Cerebellar nuclear complex (tissue), 1 donor: ENCODE results near the gene QRFPR.
"Not testable (repeated sequence)": the region's sequence is repeated elsewhere in the genome, so short reads cannot be mapped to it uniquely, and the experiment has no call there.

ENCODE experiments used
- DNase-seq, 2 experiments: peaks; one replicate each; lab custom pipeline; 2025; lab: John Stamatoyannopoulos, UW

Gene QRFPR

DNA sequence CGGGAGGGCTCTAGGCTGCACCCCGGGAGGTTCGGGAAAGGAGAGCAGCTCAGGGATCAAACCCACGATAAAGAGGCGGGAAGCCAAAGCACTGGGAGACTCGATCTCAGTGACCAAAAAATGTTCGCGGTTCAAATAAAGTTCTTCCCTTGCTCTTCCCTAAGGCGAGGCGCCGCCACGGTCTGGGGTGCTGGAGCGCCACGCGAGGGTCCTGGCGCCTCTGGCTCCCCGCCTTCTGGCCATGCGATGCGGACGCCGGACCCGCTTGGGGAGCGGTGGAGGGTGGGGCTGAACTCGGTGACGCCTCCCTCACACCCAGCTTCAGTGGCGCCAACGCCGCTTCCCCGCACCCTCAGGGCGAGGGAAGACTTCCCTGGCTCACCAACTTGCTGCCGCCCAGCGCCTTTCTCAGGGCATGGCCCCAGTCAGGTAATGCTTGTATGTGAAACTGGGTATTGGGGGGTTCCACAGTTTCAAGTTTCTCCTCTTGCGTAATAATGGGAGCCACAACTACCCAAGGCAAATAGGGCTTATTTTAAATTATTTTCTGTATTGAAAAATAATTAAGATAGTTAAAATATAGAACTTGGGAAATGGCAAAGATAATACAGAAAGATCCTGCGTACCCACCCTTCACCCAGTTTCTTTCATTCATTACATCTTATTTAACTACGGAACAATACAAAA lies at the start of gene QRFPR:
QRFPR (minus strand) TSS at position 243 of the 687 bp plus-strand sequence. CDS start 371 bp downstream, outside the sequence.
- no peak for DNase-seq

DNA sequence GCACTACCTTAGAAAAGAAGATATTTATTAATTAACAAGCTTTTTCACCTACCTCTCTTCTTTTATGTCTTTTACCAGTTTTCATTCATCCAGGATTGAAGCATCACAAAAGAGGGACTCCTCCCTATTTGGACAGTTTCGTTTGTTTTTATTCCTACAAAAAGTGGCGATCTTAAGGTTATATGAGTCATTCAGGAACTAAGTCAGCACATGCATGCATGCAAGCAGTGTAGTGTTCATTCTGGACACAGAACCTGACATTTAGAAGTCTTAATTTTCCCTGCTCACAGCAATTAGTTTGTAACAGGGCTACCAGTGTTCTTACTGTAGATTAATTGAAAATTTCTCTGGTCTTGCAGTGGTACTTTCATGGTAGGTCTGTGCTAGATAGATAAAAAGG lies 47.9 kb upstream of the QRFPR start:
- no peak for DNase-seq

DNA sequence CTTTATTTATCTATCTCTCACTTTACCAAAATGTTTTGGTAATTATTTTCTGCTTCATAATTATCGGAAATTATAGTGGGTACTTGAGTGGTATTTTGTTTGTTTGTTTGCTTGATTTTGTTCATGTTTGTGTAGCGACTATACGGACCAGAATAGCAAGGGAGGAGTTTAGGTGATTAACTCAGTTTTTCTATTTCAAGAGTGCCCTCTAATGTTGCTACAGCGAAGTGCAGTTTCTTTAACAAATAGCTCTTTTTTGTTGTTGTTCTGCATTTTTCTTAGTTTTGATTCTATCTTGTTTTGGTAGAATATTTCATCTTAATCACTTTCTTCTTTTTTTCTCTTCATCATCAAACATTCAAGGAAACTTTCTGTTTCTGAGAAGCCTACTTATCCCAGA lies 40.8 kb upstream of the QRFPR start:
- no peak for DNase-seq

DNA sequence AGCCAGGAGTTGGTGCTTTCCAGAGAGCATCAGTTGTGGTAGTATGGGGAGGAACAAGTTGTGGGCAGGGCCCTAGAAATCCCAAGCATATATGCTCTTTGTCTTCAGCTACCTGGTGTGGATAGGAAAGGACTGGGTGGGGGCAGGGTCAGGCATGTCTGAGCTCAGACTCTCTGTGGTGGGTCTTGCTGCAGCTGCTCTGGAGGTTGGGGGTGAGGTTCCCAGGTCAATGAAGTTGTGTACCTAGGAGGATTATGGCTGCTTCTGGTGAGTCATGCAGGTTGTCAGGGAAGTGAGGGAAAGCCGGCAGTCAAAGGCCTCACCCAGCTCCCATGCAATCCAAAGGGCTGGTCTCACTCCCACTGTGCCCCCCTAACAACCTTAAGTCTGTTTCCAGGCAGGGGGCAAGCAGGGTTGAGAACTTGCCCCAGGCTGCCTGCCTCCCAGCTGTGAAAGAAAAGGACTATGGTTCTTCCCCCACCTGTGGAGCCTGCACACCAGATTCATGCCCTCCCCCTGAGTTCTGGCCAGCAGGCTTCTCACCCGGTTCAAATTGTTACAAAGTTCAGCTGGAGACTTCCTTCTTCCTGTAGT lies 30.4 kb upstream of the QRFPR start:
- no peak for DNase-seq

DNA sequence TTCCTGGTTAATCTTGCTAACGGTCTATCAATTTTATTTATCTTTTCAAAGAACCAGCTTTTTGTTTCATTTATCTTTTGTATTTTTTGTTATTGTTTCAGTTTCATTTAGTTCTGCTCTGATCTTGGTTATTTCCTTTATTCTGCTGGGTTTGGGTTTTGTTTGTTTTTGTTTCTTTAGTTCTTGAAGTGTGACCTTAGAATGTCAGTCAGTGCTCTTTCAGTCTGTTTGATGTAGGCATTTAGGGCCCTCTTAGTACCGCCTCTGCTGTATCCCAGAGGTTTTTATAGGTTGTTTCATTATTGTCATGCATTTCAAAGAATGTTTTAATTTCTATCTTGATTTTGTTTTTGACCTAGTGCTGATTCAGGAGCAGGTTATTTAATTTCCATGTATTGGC lies 27.7 kb upstream of the QRFPR start:
- not testable (repeated sequence) for DNase-seq

DNA sequence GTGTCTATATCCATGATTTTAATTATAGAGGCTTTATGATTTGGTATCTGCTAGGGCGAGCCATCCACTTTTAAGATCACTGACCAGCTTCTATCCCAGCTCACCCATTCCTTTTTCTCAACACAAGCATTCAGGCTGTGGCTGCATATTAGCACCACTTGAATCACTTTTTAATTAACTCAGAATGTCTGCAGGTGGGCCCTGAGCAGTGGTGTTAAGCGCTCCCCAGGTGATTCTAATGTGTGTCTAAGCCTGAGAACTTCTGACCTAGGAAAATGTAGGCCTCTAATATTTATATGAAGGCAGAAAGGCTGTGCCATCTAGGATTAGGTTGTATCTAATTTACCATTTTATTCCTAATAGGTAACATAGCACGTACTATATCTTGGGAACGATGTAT lies 19.8 kb upstream of the QRFPR start:
- DNase-seq = no peak

DNA sequence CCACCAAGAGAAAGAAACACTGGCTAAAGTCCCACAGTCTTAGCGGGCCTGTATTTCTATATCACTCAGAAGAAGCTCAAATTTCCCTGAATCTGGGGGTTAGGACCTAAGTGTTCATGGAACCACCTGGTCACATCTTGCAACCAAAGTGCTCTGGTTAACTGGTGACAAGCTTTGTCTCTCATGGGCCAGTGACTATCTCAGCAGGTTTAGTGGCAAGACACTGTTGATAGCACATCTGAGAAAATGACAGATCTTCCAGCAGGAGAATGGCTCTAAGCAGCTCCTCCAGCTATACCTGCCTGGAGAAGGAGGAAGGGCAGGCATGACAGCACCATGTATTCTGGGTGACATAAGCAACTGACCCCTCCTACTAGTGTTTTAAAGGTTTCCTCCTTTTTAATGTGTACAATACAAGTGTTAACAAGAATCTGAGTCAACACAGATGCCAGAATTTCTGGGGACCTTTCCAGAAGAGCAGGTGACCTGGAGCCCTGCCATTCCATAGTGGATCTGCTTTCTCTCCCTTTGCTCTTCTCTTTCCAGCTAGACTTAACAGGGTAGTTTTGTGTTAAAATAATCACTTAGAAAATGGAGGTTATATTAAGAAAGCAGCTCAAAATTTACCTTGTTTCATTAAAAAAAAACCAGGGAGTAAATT lies 17.3 kb upstream of the QRFPR start:
- DNase-seq = no peak

DNA sequence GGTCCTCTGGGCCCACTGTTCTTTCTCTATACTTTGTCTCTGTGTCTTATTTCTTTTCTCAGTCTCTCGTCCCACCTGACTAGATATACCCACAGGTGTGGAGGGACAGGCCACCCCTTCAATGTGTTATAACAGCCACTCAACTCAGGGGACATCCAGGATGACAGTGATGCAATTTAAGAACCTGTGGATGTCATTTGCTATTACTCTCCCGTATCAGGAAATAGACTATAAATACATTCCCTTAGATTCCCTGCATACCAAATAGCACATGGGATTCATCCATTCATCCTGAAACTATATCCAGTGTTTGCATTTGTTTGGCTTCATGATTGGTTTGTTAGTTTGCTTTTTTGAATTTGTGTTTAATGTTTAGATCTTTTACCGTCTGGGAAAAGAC lies 16.6 kb upstream of the QRFPR start:
- DNase-seq = no peak

DNA sequence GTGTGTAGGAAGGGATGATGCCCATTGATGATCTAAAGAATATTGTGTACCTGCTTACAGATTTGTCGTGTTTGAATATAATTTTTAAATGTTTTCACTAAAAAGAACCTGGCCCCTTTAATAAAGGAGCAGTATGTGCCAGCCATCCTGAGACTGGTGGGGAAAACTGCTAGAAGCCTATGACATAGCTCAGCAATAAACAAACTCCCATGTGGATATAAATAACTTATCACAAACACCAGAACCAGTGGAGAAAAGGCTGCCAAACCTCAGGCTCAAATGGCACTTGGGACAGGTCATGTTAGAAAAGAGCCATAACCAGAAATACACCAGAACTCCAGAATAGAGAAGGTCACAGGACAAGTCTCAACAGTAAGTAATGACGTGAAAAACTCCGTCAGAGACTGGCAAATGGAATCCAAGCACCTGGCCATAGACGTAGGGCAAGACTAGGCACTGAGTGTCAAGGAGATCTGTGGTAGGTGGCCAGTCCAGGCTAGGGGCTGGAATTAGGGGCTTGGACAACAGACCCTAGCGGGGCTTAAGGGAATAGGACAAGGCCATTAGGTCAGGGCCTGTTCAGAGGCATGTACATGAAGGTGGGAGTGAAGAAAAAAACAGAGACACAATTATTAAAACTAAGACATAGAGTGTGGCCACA lies 11.7 kb upstream of the QRFPR start:
- no peak for DNase-seq

DNA sequence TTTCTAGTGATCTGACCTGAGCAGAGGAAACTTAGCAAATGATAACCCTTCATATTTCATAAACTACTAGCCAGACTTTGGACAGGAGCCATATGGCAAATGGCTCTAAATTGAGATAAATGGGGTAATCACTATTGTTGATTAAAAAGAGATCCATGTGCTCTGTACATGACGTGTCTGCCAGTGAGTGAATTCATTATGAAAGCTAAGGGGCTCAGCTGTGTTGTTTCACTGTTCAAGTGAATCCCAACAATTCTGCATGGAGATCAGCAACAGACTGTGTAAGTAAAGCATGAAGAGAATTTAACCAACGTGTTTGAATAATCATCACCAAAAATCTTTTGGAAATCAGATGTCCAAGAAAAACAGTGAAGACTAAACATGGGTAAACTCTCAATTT lies 9.5 kb upstream of the QRFPR start:
- no peak for DNase-seq

DNA sequence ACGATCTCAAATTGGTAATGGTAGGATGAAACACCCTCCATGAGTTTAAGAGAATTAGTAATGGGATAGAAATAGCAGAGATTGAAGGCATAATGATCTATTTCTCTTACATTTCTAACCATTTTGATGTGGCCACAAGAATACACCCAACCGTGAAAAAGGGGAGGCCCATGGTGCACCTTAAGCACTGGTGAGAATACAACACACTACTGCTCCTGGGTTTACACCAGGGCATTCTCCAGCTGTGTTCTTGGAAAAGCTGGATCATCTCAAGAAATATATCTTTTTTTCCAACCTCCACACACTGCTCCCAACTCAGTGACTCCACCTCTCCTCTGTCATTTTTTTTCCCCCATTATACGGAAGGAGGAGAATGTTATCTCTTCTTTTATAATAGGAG lies 1.5 kb downstream of the QRFPR start:
- DNase-seq = no peak

DNA sequence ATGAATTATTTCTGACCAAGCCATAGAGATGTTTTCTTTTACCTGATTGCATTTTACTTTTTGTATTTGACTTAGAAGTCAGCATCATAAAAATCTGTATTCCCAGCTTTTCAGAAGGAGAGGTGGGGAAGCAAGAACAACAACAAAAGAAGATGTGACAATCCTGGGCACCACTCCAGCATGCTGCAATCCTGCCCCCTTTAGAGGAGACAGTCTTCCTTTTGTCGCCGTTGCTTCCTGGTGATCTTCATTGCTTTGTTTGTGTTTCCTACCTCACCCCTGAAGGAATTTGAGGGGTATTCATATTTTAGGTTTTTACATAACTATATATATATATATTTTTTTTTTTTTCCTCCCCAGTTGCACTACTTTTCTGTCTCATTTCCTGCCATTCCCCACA lies 3.7 kb downstream of the QRFPR start:
- no peak for DNase-seq

DNA sequence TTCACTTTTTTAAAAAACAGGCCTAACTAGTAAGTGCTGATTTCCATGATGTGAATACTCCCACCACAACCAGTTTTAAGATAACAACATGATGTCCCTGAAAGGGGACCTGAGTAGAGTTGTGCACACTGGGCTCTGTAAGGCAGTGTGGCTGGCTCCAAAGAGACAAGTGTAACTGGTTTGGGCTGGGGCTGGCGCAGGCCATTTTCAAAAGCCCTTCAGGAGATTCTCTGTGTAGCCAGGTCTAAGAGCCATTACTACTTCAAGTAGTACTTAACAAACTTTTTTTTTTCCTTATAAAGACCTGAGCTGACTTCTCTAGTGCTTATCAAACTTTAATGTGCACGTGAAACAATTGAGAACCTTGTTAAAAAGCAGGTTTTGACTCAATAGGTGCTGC lies 4.3 kb downstream of the QRFPR start:
- no peak for DNase-seq

DNA sequence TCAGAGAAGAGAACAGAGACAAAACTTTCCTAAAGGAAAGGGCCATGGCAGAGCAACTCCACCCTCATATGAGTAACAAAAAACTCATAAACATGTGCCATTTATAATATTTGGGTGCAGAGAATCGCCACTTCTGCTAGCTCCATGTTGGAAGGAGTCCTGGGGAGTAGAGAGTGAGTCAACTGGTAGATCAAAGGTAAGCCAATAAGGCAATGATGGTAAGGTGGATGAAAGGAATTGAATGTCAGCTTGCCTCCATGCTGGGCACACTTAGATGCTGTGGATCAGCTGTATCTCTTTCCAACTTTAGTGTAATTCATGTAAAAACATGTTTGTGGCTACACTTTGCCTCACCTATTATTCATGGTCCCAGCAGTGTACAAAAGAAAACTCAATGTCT lies 4.7 kb downstream of the QRFPR start:
- no peak for DNase-seq

DNA sequence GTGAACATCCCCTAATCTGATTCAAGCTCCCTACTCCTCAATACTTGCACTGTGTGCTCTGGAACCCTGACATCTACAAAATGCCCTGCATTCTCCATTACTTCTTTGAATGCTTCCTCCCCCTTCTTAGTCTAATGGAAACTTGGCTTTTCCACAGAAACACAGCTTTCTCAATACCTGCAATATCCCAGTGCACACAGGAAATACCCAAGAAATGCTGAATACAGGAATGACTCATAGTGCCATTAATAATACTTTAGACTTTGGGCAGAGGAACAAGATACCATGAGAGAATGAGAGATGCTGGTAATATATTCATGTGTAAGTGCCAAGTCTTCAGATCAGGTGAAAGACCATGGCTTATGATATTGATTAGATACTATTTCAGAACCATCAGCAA lies 5.6 kb downstream of the QRFPR start:
- DNase-seq = no peak

DNA sequence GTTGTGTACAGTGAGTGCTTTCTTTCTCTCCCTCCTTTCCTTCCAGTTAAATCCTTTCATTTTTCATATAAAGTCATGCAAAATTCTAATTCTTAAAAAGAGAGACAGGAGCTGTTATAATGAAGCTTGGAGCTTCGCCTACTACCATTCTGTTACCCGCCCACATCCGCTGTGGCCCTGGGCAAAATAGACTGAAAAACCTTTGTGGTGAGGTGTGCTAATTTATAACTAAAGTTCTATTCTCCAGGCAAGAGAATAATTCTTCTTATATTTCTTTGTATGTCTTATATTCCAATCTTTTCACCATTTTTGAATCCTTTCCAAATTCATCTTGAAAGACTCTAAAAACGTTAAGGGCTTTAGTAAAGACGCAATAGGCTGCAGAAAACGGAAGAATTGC lies 7.0 kb downstream of the QRFPR start:
- DNase-seq = no peak

DNA sequence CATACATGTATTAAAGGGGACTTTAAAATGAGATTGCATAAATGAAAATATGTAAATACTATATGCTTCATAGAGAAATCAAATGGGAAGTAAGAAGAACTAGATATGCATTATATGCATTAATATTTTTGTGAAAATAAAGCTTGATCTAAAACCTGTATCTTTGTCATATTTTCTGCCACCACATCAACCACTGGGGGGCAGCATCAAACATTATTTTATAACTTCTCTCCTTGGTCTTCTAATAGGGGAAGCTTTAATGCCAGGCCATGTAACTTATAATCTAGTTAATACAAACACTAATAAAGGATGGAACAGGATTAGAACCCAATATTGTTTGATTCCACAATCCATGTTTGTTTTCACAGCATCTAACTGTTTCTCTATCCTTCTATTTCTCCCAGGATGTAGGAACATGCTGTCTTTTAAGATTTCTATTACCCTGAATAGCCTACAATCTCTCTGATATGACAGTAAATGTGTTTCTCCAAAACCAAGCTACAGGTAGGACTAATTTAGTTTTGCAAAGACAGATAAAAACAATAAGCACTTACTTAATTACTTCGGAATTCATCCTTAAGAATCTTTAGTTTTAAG lies 10.0 kb downstream of the QRFPR start:
- no peak for DNase-seq

DNA sequence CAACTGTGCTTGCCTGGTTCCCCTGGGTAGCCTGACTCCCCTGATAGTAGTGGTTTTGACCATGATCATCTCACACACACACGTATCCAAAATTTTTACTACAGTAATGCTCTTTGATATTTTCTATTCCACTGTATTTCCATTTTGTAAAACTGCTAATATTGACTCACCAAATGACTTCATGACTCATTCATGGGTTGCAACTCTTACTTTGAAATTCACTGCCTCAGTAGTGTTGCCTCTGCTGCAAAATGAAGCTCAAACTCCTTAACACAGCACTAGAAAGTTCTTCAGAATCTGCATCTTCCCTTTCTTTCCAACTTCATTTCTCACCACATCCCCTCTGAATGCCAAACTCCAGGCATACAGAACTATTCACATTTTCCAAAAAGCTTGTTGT lies 20.3 kb downstream of the QRFPR start:
- no peak for DNase-seq

DNA sequence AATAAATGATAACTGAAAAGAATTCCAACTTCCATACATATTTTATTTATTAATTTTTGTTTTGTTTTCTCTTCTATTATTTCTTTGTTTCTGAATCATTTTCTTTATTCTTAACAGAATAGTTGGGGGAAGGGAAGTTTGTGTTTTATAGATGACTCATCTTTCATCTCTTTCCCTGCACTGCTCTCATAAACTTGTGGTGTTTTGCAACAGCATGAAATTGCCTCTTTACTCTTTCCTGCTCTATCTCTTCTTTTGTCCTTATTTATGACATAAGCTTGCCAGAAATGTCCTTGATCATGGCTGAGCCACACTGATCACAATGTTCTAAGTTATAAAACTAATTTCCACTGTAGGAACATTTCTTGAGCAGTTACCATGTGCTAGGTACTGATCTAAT lies 22.3 kb downstream of the QRFPR start:
- DNase-seq = no peak

DNA sequence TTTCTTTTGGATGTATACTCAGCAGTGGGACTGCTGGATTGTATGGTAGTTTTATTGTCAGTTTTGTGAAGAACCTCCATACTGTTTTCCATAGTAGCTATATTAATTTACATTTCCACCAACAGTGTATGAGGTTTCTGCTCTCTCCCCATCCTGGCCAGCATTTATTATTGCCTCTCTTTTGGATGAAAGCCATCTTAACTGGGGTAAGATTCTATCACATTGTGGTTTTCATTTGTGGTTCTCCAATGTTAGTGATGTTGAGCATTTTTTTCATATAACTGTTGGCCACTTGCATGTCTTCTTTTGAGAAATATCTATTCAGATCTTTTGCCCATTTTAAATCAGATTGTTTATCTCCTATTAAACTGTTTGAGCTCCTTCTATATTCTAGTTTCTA lies 27.6 kb downstream of the QRFPR start:
- no peak for DNase-seq

DNA sequence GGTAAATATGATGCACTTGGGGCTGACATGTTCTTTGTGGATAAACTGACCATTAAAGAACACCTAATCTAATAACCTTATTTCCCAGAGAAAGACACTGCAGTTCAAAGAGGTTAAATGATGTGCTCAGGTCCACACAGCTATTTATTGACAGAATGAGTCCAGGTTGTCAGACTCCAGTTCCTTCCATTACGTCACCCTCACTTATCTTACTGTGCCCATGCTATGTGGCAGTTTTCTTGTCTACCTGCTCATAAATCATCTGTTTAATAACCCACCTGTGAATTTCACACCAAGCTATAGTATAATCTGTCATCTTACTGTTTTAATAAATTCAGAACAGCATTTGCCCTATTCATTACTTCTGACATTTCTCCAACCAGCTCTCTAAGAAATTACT lies 36.7 kb downstream of the QRFPR start:
- no peak for DNase-seq

DNA sequence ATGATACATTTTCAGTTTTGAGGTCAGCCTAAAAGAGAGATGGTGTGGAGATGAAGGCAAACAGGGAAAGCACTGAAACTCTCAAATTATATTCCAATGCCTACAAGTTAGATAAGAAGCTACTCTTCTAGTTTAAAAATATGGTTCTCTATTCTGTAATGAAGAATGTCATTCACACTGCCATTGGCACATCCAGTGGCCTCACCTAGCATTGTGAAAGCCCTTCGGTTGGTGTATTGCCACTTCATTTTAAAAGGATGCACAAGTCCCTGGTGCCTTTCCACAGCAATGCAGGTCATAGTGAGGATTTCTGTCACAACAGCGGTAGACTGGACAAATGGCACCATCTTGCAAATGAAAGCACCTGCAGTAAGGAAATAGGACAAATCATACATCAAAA lies 40.6 kb downstream of the QRFPR start:
- DNase-seq = no peak

DNA sequence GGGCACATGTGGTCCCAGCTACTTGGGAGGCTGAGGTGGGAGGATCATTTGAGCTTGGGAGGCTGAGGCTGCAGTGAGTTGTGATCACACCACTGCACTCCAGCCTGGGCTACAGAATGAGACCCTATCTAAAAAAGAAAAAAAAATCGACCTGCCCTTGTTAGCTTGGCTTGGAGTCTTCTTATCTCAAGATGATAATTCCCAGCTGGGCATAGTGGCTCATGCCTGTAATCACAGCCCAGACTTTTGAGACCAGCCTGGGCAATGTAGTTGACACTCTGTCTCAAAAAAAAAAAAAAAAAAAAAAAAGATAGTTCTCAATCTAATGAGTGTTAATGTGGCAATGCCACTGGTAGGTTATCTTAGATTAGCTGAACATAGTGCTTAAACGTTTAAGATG lies 41.0 kb downstream of the QRFPR start:
- no peak for DNase-seq
